Erythroblast (primary cell): ENCODE results near the gene MKRN2.

ENCODE experiments used
- GATA1 ChIP-seq: IDR thresholded peaks from 2 replicates; pipeline ENCODE4 v1.6.1; 2011; ENCODE audit warnings: low read depth, mild to moderate bottlenecking, control low read depth, low read length, moderate library complexity
- POLR2A ChIP-seq: IDR thresholded peaks from 2 replicates; pipeline ENCODE4 v1.6.1; 2011; ENCODE audit warnings: mild to moderate bottlenecking, low read length

DNA sequence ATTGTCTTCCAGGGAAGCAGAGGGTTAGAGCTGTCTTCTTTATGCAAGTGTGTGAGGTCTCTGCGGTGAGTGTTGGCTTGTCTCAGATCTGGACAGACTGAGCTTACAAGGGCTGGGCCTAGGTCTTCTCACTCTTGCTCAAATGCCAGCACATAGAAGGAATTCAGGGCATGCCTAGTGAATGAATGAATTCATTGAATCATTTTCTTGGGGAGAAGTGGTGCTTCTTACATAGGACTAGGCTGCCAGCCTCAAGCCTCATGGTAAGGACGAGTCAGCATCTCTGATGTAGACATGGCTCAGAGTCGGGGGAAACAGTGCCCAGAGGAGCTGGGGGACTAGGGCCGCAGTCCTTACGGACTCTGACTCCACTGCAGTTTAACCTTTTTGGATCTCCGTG is 17.2 kb downstream of the MKRN2 start:
- TF ChIP-seq POLR2A (no peak), GATA1 (no peak)
